LHCN-M2 (cell line): ENCODE results near the gene TKT. TPM values are rescaled to one million over a fixed set of nuclear protein-coding genes. Genes with fewer than 3 reads are reported as not detected.
"Not testable (repeated sequence)": the region's sequence is repeated elsewhere in the genome, so short reads cannot be mapped to it uniquely, and the experiment has no call there.

Experiments
- DNase-seq: peaks from one replicate; pipeline ENCODE4 v3.0.0-alpha.2; 2012; ENCODE audit warnings: low read depth
- polyA plus RNA-seq: library from polyadenylated mRNA; unstranded; fragments of >200 nt; gene quantifications from one replicate; pipeline ENCODE4 v1.2.1, GENCODE V29; 2012; ENCODE audit warnings: missing spikeins
- total RNA-seq: library from RNA; depleted of rRNA; stranded (reverse); fragments of >200 nt; gene quantifications from 2 replicates; pipeline ENCODE4 v1.2.3, GENCODE V29; 2014; rRNA removed

The TKT gene
- total RNA-seq = 212 and 235 TPM in 2 replicates
- 306 TPM for polyA plus RNA-seq

- peak; percentile 70 for DNase-seq
Measured at GRCh38 chr3:53255775-53256703, at the start of gene TKT. TKT (minus strand) TSS chr3:53256022; CDS start chr3:53255942, 80 bp downstream.

GRCh38 chr3:53303957-53304356 lies 48.1 kb upstream of the TKT start:
- DNase-seq = no peak

GRCh38 chr3:53303549-53303948 lies 47.7 kb upstream of the TKT start:
- DNase-seq = no peak

- DNase-seq = no peak
Measured at GRCh38 chr3:53300826-53301225, 45.0 kb upstream of the TKT start.

GRCh38 chr3:53299611-53300023 lies 43.8 kb upstream of the TKT start:
- DNase-seq = peak; percentile 48

- DNase-seq = no peak
Measured at GRCh38 chr3:53295410-53295809, 39.6 kb upstream of the TKT start.

- DNase-seq = no peak
Measured at GRCh38 chr3:53293867-53294266, 38.0 kb upstream of the TKT start.

- DNase-seq = no peak
Measured at GRCh38 chr3:53288214-53288613, 32.4 kb upstream of the TKT start.

GRCh38 chr3:53287131-53287629 lies 31.4 kb upstream of the TKT start:
- DNase-seq = no peak

GRCh38 chr3:53286727-53287126 lies 30.9 kb upstream of the TKT start:
- no peak for DNase-seq

- DNase-seq = no peak
Measured at GRCh38 chr3:53282581-53282980, 26.8 kb upstream of the TKT start.

- DNase-seq = no peak
Measured at GRCh38 chr3:53278667-53279066, 22.8 kb upstream of the TKT start.

- no peak for DNase-seq
Measured at GRCh38 chr3:53274938-53275605, 19.2 kb upstream of the TKT start.

- DNase-seq = no peak
Measured at GRCh38 chr3:53273146-53273670, 17.4 kb upstream of the TKT start.

- peak; percentile 97 for DNase-seq
Measured at GRCh38 chr3:53269888-53270880, 14.4 kb upstream of the TKT start.

- DNase-seq = not testable (repeated sequence)
Measured at GRCh38 chr3:53269193-53269592, 13.4 kb upstream of the TKT start.

GRCh38 chr3:53267766-53268165 lies 11.9 kb upstream of the TKT start:
- no peak for DNase-seq

GRCh38 chr3:53264718-53265117 lies 8.9 kb upstream of the TKT start:
- DNase-seq = no peak

- DNase-seq = no peak
Measured at GRCh38 chr3:53263907-53264306, 8.1 kb upstream of the TKT start.

- DNase-seq = peak; percentile 34
Measured at GRCh38 chr3:53261712-53262111, 5.9 kb upstream of the TKT start.

- DNase-seq = no peak
Measured at GRCh38 chr3:53260286-53260785, 4.5 kb upstream of the TKT start.
